ENCODE results near the gene BID.

DNA sequence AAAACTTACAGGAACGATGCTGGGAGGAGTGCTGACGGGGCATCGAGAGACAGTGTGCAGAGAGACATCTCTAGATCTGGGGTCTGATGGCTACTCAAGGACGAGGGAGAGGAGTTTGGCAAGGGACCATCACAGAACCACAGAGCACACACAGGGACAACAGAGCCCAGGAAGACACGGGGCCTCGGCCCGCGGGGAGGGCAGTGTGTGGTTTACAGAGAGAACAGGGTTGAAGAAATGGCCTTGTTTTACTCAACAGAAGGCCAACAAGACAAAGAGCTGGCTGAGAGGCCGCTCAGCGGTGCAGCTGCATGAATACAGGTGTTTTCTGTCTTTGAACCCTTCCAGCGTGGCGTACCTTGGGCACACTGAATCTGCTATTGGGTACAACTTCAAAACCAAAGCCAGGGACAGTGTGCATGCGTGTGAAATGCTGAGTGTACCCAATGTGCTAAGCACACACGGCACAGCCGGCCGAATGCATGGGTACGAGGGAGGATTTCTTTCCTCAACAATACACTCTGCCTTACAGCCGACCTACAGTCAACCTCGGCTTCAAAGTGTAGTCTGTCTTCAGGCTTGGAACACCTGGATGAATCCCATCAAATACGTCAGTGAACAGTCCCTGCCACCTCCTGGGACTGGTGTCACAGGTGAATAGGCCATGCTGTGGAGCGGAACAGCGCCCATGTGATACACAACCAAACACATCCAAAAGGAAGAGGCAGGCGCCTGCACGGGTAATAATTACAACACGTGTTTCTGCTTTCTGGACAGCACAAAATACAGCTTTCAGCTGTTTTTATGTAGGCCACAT is 20.7 kb upstream of the BID start:
- no peak for TF ChIP-seq CTCF (IDR thresholded peaks at IDR 0.05 in 2 of 3, conservative IDR thresholded peaks at IDR 0.05 in 1 of 3; ENCODE audit: borderline replicate concordance in 1 of 3, insufficient read depth in 1 of 3, low read depth in 2 of 3, low read length in 2 of 3)
- no peak for TF ChIP-seq CEBPB (IDR thresholded peaks at IDR 0.05; ENCODE audit: low read depth)
- TF ChIP-seq RAD21 (IDR thresholded peaks at IDR 0.05; ENCODE audit: low read depth), result no peak
- TF ChIP-seq ZNF274 (IDR thresholded peaks at IDR 0.05; ENCODE audit: low read depth, low read length), result no peak
- TF ChIP-seq POLR2A (IDR thresholded peaks at IDR 0.05; ENCODE audit: borderline replicate concordance, extremely low read depth, insufficient read depth, insufficient read length), result no peak
- no peak for TF ChIP-seq TCF7L2 (IDR thresholded peaks at IDR 0.05; ENCODE audit: borderline replicate concordance, extremely low read depth, insufficient read depth, insufficient read length)
- no peak for TF ChIP-seq ZFX (IDR thresholded peaks at IDR 0.05)
- TF ChIP-seq JUND (IDR thresholded peaks at IDR 0.05), result no peak
- no peak for TF ChIP-seq EZH2 (IDR thresholded peaks at IDR 0.05)
- no peak for TF ChIP-seq POLR2AphosphoS5 (IDR thresholded peaks at IDR 0.05; ENCODE audit: low read depth, low read length)
- no peak for TF ChIP-seq EZH2phosphoT487 (IDR thresholded peaks at IDR 0.05; ENCODE audit: borderline replicate concordance)
- no peak for TF ChIP-seq REST (IDR thresholded peaks at IDR 0.05; ENCODE audit: low read depth)
